Neural cell (in vitro differentiated cells): ENCODE data around the gene REXO1. TPM values are rescaled to one million over a fixed set of nuclear protein-coding genes. Genes with fewer than 3 reads are reported as not detected.

Source experiments
- H2AFZ ChIP-seq: fragments of 200-600, 300-800 bp; sonication (generic), shearing (Covaris generic); 2 replicates; pipeline ENCODE4 v1.6.0; 2014; ENCODE audit warnings: low read depth, mild to moderate bottlenecking, antibody characterized with exemption, low read length, moderate library complexity
- H3F3A ChIP-seq: fragments of 200-600 bp; shearing (Covaris generic); 2 replicates; pipeline ENCODE4 v1.6.1; 2016; ENCODE audit warnings: mild to moderate bottlenecking, moderate library complexity, mixed read lengths, antibody characterized with exemption, low read length; ENCODE audit not compliant: insufficient read depth, poor library complexity, severe bottlenecking
- H3K27ac ChIP-seq: fragments of 200-600, 300-800 bp; sonication (generic), shearing (Covaris generic); 2 replicates; pipeline ENCODE4 v1.5.1; 2014; ENCODE audit warnings: mild to moderate bottlenecking, low read length, moderate library complexity
- H3K27me3 ChIP-seq: fragments of 300-800, 200-600 bp; sonication (generic), shearing (Covaris generic); 2 replicates; pipeline ENCODE4 v1.6.0; 2014; ENCODE audit warnings: mild to moderate bottlenecking, low read depth, low read length, moderate library complexity; ENCODE audit not compliant: insufficient read depth
- H3K36me3 ChIP-seq: fragments of 300-800, 200-600 bp; sonication (generic), shearing (Covaris generic); 2 replicates; pipeline ENCODE4 v1.5.1; 2014; ENCODE audit warnings: mild to moderate bottlenecking, antibody characterized with exemption, low read length, moderate library complexity; ENCODE audit not compliant: insufficient read depth
- H3K4me2 ChIP-seq: fragments of 300-800, 200-600 bp; sonication (generic), shearing (Covaris generic); 2 replicates; pipeline ENCODE4 v1.6.0; 2014; ENCODE audit warnings: mild to moderate bottlenecking, low read length
- H3K4me3 ChIP-seq: fragments of 300-800, 200-600 bp; sonication (generic), shearing (Covaris generic); 2 replicates; pipeline ENCODE4 v1.5.1; 2014; ENCODE audit warnings: mild to moderate bottlenecking, low read length, moderate library complexity
- H3K79me2 ChIP-seq: fragments of 200-600 bp; shearing (Covaris generic); replicated peaks from 2 replicates; pipeline ENCODE4 v1.6.0; 2014; ENCODE audit warnings: mild to moderate bottlenecking, low read length, moderate library complexity; ENCODE audit not compliant: insufficient read depth
- H3K9ac ChIP-seq: fragments of 300-800, 200-600 bp; sonication (generic), shearing (Covaris generic); 2 replicates; pipeline ENCODE4 v1.6.1; 2016; ENCODE audit warnings: mild to moderate bottlenecking, low read length, mixed read lengths
- H3K9me2 ChIP-seq: fragments of 200-600 bp; shearing (Covaris generic); 2 replicates; pipeline ENCODE4 v1.6.1; 2016; ENCODE audit warnings: mild to moderate bottlenecking, low read length, mixed read lengths; ENCODE audit not compliant: insufficient read depth
- H3K9me3 ChIP-seq: fragments of 200-600, 300-800 bp; sonication (generic), shearing (Covaris generic); 2 replicates; pipeline ENCODE4 v1.6.1; 2016; ENCODE audit warnings: mild to moderate bottlenecking, mixed run types, low read length, moderate library complexity, mixed read lengths
- H4K20me1 ChIP-seq: fragments of 200-600 bp; shearing (Covaris generic); 2 replicates; pipeline ENCODE4 v1.6.1; 2016; ENCODE audit warnings: mild to moderate bottlenecking, mixed run types; ENCODE audit not compliant: insufficient read depth
- CTCF ChIP-seq: fragments of 450-650 bp; IDR thresholded peaks from 2 replicates; pipeline ENCODE4 v1.5.1; 2014; ENCODE audit warnings: antibody characterized with exemption, mild to moderate bottlenecking, moderate library complexity; ENCODE audit not compliant: poor library complexity, severe bottlenecking
- EP300 ChIP-seq: fragments of 450-650 bp; conservative IDR thresholded peaks from 2 replicates; pipeline ENCODE4 v1.6.1; 2014; ENCODE audit warnings: antibody characterized with exemption, mild to moderate bottlenecking, moderate library complexity; ENCODE audit not compliant: poor library complexity, severe bottlenecking
- EZH2 ChIP-seq: fragments of 200-600, 300-800 bp; shearing (Covaris generic), sonication (generic); IDR thresholded peaks from 2 replicates; pipeline ENCODE4 v1.6.1; 2014; ENCODE audit warnings: antibody characterized with exemption, low read length, borderline replicate concordance, mild to moderate bottlenecking; ENCODE audit not compliant: insufficient read depth, poor library complexity, severe bottlenecking
- MXI1 ChIP-seq: fragments of 450-650 bp; conservative IDR thresholded peaks from 2 replicates; pipeline ENCODE4 v1.6.1; 2014; ENCODE audit warnings: antibody characterized with exemption, mild to moderate bottlenecking; ENCODE audit not compliant: poor library complexity, severe bottlenecking
- POLR2AphosphoS5 ChIP-seq: IDR thresholded peaks from 2 replicates; pipeline ENCODE4 v1.6.1; 2012
- RAD21 ChIP-seq: fragments of 450-650 bp; conservative IDR thresholded peaks from 2 replicates; pipeline ENCODE4 v1.6.1; 2014; ENCODE audit warnings: antibody characterized with exemption, mild to moderate bottlenecking, moderate library complexity
- REST ChIP-seq: IDR thresholded peaks from 2 replicates; pipeline ENCODE4 v1.6.1; 2012; ENCODE audit warnings: borderline replicate concordance
- SMC3 ChIP-seq: fragments of 450-650 bp; conservative IDR thresholded peaks from 2 replicates; pipeline ENCODE4 v1.6.1; 2014; ENCODE audit warnings: antibody characterized with exemption, mild to moderate bottlenecking, moderate library complexity; ENCODE audit not compliant: poor library complexity
- TAF1 ChIP-seq: IDR thresholded peaks from 2 replicates; pipeline ENCODE4 v1.6.1; 2012; ENCODE audit warnings: low read depth
- polyA plus RNA-seq: library from polyadenylated mRNA; depleted of rRNA; stranded (reverse); fragments of >200 nt; gene quantifications from 2 replicates; pipeline ENCODE4 v1.2.3, GENCODE V29; 2014

Gene REXO1
- polyA plus RNA-seq, 1 donor from 2014 or later, result 9.2 TPM

- Histone ChIP-seq H3K4me3 (no peak overlapping the region), H3K27ac (no peak overlapping the region), H3K79me2 (no peaks in the 10 kb centered on the region), H3F3A (no peaks in the 10 kb centered on the region), H3K36me3 (no peaks in the 10 kb centered on the region), H2AFZ (no peak overlapping the region), H3K27me3 (no peaks in the 10 kb centered on the region), H3K9me3 (no peaks in the 10 kb centered on the region), H4K20me1 (no peaks in the 10 kb centered on the region), H3K9me2 (no peaks in the 10 kb centered on the region), H3K4me2 (no peak overlapping the region), H3K9ac (no peak overlapping the region)
- TF ChIP-seq MXI1 (no peak), REST (no peak), SMC3 (no peak), RAD21 (no peak), POLR2AphosphoS5 (no peak)
Observed at GRCh38 chr19:1836458-1837221, 11.6 kb downstream of the REXO1 start.

- Histone ChIP-seq H3K9ac (no peak overlapping the region), H3F3A (no peaks in the 10 kb centered on the region), H3K9me3 (no peaks in the 10 kb centered on the region), H3K36me3 (no peaks in the 10 kb centered on the region), H3K9me2 (no peaks in the 10 kb centered on the region), H2AFZ (no peak overlapping the region), H3K79me2 (no peaks in the 10 kb centered on the region), H3K27ac (no peak overlapping the region), H3K27me3 (no peaks in the 10 kb centered on the region), H4K20me1 (no peaks in the 10 kb centered on the region), H3K4me3 (no peak overlapping the region), H3K4me2 (no peak overlapping the region)
- no peak for TF ChIP-seq CTCF
- TF ChIP-seq REST, result no peak
- TF ChIP-seq EZH2, result no peak
- TF ChIP-seq SMC3, result no peak
- TF ChIP-seq EP300, result no peak
- TF ChIP-seq TAF1, result no peak
- no peak for TF ChIP-seq MXI1
- no peak for TF ChIP-seq RAD21
- no peak for TF ChIP-seq POLR2AphosphoS5
Observed at GRCh38 chr19:1833540-1833939, 14.7 kb downstream of the REXO1 start.
